GM21390 (cell line): ENCODE data around the gene DAW1.
A peak's percentile ranks its signal among the peaks of the same experiment; 100 is the strongest.
"Not testable (repeated sequence)": the region's sequence is repeated elsewhere in the genome, so short reads cannot be mapped to it uniquely, and the experiment has no call there.

Experiments used
- ATAC-seq: cut with Tn5 transposase; IDR thresholded peaks from one replicate; pipeline ENCODE4 v1.9.1; 2021; ENCODE audit not compliant: unreplicated experiment

The DAW1 gene

DNA sequence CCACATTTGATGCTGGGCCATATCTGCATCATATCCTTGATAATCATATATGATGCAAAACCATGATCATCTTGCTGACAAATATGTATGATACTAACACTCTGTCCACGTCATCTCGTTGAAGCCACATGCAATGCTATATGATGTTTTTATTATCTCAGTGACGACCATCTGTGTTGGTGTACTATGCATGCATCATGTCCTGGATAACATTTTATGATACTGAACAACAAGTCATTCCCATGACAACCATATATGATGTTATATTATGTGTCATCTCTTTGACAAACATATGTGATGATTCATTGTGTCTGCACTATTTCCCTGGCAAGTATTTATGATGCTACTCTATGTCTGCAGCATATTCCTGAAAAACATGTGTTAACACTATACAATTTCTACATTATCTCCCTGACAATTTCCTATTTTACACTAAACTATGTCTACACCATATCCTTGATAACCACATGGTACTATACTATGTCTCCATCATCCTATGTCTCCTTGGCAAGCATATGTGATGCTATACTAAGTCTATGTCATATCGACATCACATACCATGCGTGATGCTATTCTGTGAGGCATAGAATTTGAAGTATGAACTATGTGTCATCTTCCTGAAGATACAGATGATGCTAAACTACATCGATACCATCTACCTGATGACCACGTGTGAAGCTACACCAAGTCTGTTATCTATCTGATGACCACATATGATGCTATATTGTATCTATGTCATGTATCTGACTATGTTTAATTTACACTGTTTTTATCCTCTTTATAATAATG lies 37.0 kb downstream of the DAW1 start:
- no peak for ATAC-seq

DNA sequence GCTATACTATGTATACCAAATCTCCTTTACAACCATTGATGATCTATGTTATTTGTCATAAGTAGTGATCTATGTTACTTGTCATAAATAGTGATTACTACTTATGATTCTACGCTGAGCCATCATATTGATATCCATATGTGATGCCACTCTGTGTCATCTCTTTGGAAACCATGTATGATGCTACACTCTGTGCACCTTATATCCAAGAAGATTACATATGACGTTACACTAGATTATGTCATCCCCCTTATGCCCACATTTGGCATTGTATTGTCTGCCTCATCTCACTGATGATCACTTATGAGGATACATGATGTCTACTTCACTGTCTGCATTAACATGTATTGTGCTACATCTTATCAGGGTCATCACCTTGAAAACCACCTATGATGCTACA lies 42.9 kb downstream of the DAW1 start:
- no peak for ATAC-seq

DNA sequence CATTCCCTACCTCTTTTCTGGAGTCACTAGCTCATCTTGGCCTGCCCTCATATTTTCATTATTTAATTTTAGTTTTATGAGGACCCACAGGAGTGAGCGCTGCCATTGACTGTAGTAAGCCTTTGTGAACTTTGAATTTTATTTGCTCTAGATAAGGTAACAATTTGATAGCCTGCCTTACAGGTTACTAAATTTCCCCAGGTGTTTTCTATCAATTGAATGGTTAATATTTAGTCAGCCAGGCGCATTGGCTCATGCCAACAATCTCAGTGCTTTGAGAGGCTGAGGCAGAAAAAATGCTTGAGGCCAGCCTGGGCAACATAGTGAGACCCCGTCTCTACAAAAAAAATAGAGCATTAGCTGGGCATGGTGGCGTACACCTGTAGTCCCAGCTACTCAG lies 50.2 kb downstream of the DAW1 start:
- ATAC-seq, result no peak

DNA sequence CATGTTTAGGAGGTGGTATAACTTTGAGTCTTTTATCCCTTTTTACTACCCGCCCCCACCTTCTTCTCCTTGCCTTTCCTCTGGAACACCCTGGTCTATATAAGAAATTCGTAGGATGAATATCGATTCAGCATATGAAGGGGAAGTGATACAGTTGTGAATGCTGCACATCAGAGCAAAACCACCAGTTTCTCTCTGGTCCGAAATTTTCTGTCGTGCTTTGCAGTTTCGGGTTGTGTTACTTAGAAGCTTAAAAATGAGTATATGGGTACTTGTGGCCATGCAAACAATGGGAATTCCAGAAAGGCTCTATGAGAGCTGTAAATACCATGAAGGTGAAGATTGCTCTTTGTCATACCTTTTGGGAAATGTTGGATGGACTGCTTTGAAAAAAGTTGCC lies 60.6 kb downstream of the DAW1 start:
- ATAC-seq, result no peak

DNA sequence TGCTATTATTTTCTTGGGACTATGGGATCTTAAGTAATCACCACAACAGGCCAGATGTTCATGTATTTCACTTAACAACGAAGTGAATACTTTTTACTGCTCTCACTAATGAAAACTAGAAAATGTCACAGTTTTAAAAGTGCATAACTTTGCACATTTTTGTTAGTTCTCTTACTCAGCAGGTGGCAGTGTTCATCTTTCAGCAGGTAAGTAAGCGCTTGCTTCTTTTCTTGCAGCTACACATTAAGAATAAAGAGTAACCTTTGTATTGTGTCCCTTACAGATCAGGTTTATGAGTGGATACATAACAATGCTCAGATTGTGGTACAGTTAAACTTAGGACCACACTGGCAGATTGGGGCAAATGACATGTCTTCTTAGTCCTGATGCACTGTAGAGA lies 61.0 kb downstream of the DAW1 start:
- no peak for ATAC-seq

DNA sequence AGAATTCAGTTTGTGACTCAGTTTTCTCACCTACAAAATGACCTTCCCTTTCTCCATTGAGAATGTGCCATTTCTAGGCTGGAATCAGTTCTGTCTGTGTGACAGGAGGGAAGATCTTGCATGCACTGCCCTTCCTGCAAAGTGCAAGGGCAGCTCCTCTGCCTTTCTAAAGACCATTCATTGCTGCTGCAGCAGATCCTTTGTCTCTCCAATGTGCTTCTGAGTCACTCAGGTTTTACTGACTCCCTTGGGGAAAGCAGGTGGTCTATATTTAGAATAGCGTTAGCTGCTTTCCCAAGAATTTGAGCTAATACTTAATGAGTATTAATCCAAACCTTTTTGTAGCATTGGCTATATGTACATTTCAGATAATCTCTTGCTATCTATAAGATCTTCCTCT lies 62.5 kb downstream of the DAW1 start:
- no peak for ATAC-seq

DNA sequence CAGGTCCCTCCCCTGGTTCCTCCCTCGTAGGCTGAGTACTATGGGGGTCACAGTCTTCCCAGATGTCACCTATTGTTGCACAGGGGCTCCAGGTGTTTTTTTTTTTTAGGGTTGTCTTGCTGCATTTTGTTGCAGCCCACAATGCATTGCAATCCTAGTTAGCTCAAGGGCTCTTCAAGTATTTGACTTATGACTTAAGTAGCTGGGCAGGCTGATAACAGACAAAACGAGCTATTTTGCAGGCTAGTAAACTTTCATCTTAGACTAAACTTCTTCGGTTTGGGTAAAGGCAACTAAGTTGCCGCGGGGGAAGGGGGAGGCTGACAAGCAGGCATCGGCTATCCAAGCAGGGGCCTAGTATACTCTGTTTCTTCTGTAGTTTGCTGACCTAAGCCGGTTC lies 64.8 kb downstream of the DAW1 start:
- not testable (repeated sequence) for ATAC-seq

DNA sequence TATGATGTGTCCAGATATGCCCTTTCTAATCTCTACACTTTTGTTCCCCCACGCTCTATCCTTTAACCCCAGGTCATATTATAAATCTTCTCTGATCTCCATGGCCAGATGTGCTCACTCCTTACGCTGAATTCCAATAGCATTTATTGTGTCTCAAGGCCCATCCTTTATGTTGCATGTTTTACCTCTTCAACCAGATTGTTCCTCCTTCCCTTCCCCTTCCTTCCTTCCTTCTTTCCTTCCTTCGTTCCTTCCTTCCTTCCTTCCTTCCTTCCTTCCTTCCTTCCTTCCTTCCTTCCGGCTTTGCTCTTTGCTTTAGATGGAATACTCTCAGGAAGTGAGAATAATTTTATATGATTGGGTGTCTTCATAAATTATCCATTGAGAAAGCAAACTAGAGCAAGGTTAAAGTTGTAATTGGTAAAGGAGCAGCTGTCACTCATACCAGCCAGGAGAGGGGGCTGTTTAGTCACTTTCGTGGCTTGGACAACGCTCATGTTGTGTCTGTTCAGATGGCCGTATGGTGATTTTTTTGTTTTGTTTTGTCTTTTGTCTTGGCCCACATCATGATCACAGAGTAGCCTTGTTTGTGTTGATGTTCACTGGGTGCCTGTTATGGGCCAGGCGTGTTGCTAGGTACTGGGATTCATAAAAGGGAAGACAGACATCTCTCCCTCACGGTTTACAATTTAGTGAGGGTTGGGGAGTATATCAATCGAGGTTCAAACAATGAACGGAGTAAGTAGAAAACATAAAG lies 68.0 kb downstream of the DAW1 start:
- ATAC-seq, result peak; percentile 54

DNA sequence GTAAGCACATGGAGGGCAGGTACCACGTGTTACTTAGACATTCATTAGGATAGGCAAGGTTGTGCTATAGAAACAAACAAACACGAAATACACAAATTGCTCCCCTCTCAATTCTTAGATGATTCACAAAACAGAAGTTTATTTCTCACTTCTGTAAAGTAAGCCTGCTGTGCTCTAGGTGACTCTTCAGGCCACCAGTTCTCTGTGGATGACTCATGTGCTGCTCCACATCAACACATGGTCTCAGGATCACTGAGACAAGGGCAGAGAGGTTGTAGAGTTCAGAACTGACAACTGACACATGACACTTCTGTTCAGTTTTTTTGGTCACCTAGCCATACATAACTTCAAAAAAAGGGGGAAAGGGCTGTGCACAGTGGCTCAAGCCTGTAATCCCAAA lies 70.6 kb downstream of the DAW1 start:
- peak; percentile 64 for ATAC-seq

DNA sequence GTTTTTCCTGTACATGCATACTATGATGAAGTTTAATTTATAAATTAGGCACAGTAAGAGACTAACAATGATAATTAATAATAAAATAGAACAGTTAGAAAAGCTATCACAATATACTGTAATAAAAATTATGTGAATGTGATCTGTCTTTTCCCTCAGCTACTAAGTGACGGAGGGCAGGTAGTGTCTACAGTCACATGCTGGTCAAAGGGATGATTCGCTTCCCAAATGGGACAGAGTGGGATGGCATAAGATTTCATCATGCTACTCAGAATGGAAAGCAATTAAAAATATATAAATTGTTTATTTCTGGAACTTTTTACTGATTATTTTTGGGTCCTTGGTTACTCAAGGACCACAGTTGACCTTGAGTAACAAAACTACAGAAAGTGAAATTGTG lies 71.5 kb downstream of the DAW1 start:
- no peak for ATAC-seq

DNA sequence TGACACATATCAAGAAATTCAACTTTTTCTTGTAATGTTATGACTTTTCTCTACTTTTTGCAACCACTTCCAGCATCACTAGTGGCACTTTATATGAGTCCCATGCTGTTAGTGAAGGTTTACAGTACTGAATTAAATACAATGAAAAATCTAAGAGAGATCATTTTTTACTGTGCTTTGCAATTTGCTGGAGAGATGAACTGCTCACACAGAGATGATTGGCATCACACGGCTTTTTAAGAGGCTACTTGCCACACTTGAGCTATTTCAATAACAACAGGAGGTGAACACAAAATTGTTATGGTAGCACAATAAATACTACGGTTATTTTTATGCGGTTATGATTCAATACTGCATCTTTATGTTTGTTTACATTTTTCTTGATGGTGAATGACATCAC lies 88.9 kb downstream of the DAW1 start:
- ATAC-seq, result no peak

DNA sequence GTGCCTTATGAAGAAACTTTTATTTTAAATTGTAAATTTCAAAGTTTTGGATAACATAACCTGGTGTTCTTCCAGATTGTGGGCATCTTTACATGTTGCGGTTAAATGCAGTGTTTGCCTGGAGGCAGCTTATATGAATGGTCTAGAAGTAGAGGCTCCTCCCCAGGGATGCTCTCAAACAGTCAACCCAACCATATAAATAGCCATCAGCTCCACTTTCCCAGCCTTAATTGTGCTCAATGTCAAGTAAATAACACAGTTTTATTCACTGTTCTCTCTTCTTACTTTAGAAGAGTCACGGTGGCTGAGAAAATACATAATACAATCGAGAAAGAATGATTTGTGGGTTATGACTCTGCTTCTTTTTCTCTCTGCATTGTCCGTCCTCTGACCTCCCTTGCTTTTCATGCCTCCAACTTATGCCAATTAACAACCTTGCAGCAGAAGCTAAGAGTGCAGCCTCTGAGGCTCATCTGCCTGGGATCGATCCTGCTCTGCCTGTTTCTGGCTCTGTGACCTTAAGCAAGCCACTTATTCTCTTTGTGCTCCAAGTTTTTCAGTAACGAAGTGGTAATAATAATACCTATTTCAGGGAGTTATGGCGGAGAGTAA lies 100.3 kb downstream of the DAW1 start:
- no peak for ATAC-seq

DNA sequence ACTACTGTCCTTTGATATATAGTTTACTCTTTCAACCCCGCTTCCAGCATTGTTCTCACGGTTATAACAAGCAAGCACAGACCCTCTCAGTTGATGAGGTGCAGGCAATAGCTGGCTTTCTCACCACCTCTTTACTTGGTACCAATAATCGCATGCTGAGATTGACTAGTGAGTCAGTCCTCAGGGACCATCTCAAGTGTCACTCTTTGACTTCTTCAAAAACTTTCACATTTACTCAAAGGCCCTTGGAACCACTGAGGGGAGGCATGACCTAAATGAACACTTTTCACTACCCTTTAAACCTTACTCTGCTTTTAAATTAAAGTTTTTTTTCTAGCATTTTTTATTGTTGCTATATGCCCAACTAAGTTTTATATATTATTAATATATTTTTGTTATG lies 101.8 kb downstream of the DAW1 start:
- no peak for ATAC-seq
